Measurements from ENCODE around the gene IL1R1.

IL1R1 gene

GRCh38 chr2:102177814-102178478, 35.4 kb downstream of the IL1R1 start:
- no peak for DNase-seq

DNA sequence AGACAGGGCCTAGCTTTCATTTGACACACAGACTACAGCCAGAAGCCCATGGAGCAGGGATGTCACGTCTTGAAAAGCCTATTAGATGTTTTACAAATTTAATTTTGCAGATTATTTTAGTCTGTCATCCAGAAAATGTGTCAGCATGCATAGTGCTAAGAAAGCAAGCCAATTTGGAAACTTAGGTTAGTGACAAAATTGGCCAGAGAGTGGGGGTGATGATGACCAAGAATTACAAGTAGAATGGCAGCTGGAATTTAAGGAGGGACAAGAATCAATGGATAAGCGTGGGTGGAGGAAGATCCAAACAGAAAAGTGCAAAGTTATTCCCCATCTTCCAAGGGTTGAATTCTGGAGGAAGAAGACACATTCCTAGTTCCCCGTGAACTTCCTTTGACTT, 36.5 kb downstream of the IL1R1 start:
- DNase-seq, result no peak

GRCh38 chr2:102179788-102180686, 37.5 kb downstream of the IL1R1 start:
- DNase-seq, result no peak

DNA sequence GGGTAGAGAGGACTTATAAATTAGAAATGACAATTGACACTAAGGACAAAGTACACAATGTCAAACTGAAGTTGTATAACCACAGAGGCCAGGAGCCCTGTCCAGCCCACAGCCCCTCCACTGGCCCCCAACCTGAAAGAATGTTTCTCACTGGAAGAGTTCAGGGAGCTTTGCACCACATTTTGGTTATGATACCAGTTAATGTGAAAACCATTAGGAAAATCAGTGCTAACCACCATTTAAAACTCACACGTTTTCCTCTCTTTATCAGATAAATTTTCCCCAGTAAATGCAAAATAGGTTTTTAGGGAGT, 38.1 kb downstream of the IL1R1 start:
- DNase-seq, result no peak

- no peak for DNase-seq
Observed at GRCh38 chr2:102181376-102181775, 38.8 kb downstream of the IL1R1 start.

GRCh38 chr2:102181919-102182635, 39.5 kb downstream of the IL1R1 start:
- DNase-seq, result no peak

DNA sequence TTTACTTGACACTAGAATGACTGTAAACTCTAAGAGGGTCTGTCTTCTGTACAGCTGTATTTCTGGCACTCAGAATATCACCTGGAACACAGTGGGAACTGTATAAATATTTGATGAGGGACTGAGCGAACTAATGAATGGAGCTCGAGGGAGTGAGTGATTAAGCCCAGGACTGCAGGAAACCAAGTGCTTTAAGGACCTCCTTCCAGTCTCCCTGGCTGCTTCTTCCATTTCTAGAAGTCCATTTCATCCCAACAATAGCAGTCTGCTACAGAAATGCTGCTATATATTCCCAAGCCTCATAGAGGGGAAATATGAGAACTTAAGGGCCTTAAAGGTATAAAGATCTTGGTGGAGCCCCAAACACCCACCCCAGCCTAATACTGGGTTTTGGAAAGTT, 41.5 kb downstream of the IL1R1 start:
- DNase-seq, result no peak

- DNase-seq, result no peak
Observed at GRCh38 chr2:102184568-102184967, 42.0 kb downstream of the IL1R1 start.

GRCh38 chr2:102185347-102185746, 42.8 kb downstream of the IL1R1 start:
- DNase-seq, result peak; percentile 22

- peak; percentile 41 for DNase-seq
Observed at GRCh38 chr2:102186791-102187495, 44.4 kb downstream of the IL1R1 start, which contains the start of gene IL1RL2. IL1RL2 (plus strand) TSS chr2:102187023; CDS start chr2:102187868, 845 bp downstream.

GRCh38 chr2:102187496-102188150, 45.1 kb downstream of the IL1R1 start:
- peak; percentile 55 for DNase-seq

GRCh38 chr2:102190430-102191107, 48.0 kb downstream of the IL1R1 start:
- no peak for DNase-seq

DNA sequence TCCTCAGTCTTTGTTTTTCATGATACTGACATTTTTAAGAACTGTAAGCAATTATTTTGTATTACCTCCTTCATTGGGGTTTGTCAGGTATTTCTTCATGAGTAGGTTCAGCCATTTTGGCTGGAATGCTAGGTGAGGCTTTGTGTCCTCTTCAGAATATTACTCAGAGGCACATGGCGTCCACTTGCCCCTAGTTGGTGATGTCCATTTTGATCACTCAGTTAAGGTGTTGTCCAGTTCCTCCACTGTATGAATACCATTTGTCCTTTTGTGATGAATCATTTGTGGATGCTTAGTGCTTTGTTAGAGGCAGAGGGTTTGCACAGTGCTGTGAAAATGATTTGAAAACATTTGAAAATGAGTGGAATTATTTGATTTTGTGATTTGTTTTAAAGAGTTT, 49.0 kb downstream of the IL1R1 start:
- DNase-seq, result no peak

DNA sequence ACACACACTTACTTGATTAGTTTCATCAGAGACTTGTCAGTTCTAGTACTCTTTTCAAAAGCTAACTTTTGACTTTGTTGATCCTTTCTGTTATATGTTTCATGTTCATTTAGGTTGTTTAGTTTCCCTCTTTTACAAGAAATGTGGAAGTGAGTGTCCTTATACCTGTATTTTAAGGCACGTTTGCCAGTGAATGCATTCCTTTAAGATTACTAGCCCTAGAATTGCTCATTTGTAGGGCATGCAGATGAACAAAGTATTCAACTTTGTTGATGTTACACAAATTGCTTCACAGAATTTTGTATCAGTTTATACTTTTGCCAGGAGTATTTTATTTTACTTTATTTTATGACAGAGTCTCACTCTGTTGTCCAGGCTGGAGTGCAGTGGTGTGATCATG, 50.5 kb downstream of the IL1R1 start:
- DNase-seq, result no peak

DNA sequence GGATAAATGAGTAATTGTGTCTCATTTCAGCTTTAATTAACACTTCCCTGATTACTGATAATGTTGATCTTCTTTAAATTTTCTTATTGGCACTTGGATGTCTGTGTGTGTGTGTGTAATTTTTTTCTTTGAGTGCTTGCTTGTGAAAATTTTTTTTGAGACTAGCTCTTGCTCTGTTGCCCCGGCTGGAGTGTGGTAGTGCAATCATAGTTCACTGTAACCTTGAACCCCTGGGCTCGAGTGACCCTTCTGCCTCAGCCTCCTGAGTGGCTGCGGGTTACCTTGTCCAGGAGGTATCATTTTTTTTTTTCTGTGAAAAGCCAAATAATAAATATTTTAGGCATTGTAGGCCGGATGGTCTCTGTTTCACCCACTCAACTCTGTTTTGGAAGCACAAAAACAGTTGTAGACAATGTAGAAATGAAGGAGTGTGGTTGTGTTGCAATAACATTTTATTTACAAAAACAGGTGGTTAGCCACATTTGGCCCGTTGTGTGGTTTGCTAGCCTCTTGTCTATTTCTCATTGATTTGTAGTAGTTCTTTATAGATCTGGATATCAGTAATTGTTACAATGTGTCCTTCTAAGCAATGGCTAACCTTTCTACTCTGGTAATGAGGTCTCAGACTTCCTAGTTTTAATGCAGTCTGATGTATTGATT, 52.2 kb downstream of the IL1R1 start:
- DNase-seq, result no peak

DNA sequence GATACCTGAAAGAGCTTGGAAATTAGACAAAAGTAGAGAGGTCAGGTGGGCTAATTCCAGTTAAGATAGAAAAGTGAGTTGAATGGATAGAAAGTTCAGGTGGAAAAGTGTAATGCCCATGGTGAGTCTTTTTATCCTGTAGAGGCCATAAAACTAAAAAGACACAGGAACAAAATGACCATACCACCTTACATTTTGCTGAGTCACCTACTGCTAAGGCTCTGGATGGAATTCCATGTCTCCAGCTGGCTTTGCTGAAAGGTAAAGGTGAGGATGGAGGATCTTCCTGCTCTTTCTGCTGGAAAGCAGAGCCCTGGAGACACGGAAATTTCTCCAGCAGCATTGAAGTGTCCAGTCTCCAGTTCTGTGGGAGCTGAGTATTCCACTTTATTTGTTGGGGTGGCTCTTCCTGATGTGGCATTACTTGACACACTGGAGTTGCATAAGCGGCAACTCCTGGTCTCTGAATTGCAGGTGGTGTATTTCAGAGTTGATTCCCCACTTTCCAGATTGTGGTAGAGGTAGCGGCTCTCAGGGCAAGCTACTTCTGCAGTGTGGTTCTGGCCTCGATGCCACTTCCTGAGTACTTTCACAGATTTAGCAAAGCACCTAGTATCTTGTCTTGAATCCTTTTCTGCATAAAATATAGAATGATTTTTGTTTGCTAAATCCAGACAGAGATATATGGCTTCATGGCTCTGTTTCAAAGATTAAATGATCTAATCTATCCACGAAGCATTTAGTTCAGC, 55.0 kb downstream of the IL1R1 start:
- no peak for DNase-seq

GRCh38 chr2:102200539-102200938, 58.0 kb downstream of the IL1R1 start:
- no peak for DNase-seq

DNA sequence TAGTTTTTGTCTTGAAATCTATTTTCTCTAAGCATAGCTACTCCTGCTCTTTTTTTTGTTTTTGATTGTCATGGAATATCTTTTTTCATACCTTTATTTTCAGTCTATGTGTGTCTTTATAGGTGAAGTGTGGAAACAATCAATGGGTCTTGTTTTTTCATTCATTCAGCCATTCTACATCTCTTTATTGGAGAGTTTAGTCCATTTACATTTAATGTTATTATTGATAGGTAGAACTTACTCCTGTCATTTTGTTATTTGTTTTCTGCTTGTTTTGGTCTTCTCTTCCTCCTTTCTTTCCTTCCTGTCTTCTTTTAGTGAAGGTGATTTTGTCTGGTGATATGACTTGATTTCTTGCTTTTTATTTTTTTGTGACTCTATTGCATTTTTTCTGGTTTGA, 62.1 kb downstream of the IL1R1 start:
- no peak for DNase-seq

- no peak for DNase-seq
Observed at GRCh38 chr2:102206666-102207341, 64.3 kb downstream of the IL1R1 start.

DNA sequence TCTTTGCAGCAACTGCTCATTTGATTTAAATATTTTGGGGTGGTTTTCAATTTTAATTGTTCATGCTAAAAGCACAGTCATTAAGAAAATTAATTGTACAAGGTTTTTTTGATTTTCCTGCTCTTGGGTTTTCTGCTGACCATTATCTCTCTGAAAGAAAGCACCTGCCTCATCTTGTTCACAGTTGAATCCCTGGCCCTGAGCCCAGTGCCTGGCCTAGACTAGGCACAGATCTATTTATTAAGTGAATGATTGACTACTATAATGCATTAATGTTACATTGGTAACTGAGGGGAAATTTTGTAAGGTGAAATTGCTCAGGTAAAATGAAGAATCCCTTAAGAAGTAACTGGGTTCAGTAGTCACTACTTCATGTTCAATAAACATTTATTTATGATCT, 66.2 kb downstream of the IL1R1 start:
- no peak for DNase-seq
